Measurements from ENCODE around the gene RNF43. TPM values are rescaled to one million over a fixed set of nuclear protein-coding genes. Genes with fewer than 3 reads are reported as not detected.

RNF43 gene
- total RNA-seq = 1 to 10 TPM; 2.1 to 5.2 (median 4.3) TPM

DNA sequence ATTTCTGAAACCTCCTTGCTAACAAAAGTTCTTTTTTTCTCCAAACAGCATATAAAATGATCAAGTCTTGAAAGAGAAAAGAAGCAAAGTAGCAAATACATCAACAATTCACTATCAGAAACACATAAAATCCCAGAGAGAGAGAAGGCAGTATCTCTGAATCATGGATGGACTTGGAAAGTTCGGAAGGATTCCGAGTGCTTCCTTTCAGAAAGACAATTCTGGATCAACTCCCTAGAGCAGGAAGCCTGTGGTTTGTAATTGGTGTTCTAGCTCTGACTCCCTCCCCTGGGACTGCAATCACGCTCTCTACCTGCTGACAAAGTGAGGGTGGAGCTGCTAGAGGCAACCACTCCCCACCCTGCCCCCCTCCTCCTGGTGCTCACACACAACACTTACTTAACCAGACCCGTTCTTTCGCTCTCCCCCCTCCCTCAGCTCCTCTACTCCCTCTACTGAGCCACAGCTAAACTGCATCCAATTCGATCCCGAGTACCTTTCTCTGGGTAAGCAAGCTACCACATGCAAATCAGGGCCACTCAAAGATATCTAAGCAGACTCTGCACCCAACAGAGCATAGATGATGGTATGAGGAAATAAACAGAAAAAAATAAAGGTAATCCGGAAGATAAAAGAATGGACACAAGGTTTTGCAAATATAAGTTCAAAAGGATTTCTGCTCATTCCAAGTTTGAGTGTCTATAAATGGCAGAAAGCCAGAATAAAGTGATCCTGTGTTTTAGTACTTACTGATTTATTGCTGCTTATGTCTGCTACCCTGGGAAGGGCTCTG is at the start of gene RNF43:
Gene RNF43 (minus strand): TSS at position 235 of the 793 bp plus-strand sequence. CDS start 1,957 bp downstream, outside the sequence.
- H3K36me3 ChIP-seq = no peaks in the 10 kb centered on the region
- 2% methylated on average over 8 of the region's 8 CpGs for WGBS, 2 donors
- peak within 1 kb of the TSS in 2 of 3 donors; percentile 30 to 37 for H3K4me3 ChIP-seq (replicated peaks in 1 of 3)
- peak; percentile 99 for DNase-seq
- H3K9me3 ChIP-seq = no peaks in the 10 kb centered on the region
- intact Hi-C loops (cut with DNase I) = loop anchor here (10.0 kb wide), 1 partner anchor 63 kb away; the partner anchor contains the start of gene SUPT4H1
- H3K4me1 ChIP-seq = peaks cover 3 to 8% of the 10 kb centered on the region in 2 donors
- H3K27me3 ChIP-seq = no peaks in the 10 kb centered on the region
- peak in 1 of 2 donors; percentile 92 for TF ChIP-seq POLR2A (IDR thresholded peaks at IDR 0.05)
- TF ChIP-seq, protein P1, sequence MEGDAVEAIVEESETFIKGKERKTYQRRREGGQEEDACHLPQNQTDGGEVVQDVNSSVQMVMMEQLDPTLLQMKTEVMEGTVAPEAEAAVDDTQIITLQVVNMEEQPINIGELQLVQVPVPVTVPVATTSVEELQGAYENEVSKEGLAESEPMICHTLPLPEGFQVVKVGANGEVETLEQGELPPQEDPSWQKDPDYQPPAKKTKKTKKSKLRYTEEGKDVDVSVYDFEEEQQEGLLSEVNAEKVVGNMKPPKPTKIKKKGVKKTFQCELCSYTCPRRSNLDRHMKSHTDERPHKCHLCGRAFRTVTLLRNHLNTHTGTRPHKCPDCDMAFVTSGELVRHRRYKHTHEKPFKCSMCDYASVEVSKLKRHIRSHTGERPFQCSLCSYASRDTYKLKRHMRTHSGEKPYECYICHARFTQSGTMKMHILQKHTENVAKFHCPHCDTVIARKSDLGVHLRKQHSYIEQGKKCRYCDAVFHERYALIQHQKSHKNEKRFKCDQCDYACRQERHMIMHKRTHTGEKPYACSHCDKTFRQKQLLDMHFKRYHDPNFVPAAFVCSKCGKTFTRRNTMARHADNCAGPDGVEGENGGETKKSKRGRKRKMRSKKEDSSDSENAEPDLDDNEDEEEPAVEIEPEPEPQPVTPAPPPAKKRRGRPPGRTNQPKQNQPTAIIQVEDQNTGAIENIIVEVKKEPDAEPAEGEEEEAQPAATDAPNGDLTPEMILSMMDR (IDR thresholded peaks at IDR 0.05) = peak; percentile 38 to 97 (median 87)
- peak within 1 kb of the TSS; percentile 55 to 73 (median 66) for H3K27ac ChIP-seq

DNA sequence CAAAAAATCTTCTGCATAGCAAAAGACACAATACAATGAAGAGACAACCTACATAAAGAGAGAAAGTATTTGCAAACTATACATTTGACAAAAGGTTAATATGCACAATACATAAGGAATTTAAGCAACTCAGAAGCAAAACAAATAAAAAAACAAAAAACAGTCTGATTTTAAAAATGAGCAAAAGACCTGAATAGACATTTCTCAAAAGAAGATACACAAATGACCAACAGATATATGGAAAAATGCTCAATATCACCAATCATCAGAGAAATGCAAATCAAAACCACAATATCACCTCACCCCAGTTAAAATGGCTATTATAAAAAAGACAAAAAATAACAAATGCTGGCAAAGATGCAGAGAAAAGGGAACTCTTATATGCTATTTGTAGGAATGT is 38.2 kb upstream of the RNF43 start:
- TF ChIP-seq, protein P1 (IDR thresholded peaks at IDR 0.05) = no peak
- TF ChIP-seq POLR2A (IDR thresholded peaks at IDR 0.05) = no peak

DNA sequence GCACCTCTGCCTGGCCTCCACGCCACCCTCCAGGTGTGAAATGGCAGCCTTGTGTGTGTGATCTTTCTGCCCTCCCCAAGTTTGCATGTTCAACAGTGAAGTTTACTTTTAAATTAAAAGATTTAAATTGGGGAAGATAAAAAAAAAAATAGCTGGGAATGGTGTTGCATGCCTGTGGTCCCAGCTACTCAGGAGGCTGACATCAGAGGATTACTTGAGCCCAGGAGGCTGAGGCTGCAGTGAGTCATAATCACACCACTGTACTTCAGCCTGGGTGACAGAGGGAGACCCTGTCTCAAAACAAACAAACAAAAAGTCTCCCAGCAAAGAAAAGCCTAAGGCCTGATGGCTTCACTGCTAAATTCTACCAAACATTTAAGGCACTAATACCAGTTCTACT is 35.4 kb upstream of the RNF43 start:
- intact Hi-C loops (cut with DNase I) = no loop called here
- no peaks in the 10 kb centered on the region for H3K36me3 ChIP-seq
- DNase-seq = no peak
- TF ChIP-seq POLR2A (IDR thresholded peaks at IDR 0.05) = no peak
- TF ChIP-seq, protein P1 (IDR thresholded peaks at IDR 0.05) = no peak
- no peaks in the 10 kb centered on the region for H3K4me1 ChIP-seq
- no peak overlapping the region for H3K27ac ChIP-seq
- H3K4me3 ChIP-seq (replicated peaks in 1 of 3) = no peak overlapping the region
- WGBS, 2 donors = 95 to 100% methylated on average over 1 of the region's 1 CpG
- H3K27me3 ChIP-seq = no peaks in the 10 kb centered on the region
- H3K9me3 ChIP-seq = no peaks in the 10 kb centered on the region

More for the DNA sequence above, 38.2 kb upstream of the RNF43 start:
- DNase-seq = no peak
- no peak overlapping the region for H3K27ac ChIP-seq
- intact Hi-C loops (cut with DNase I) = no loop called here
- no peak overlapping the region for H3K4me3 ChIP-seq (replicated peaks in 1 of 3)
- H3K4me1 ChIP-seq = no peaks in the 10 kb centered on the region
- no peaks in the 10 kb centered on the region for H3K9me3 ChIP-seq
- no peaks in the 10 kb centered on the region for H3K27me3 ChIP-seq
- H3K36me3 ChIP-seq = no peaks in the 10 kb centered on the region

DNA sequence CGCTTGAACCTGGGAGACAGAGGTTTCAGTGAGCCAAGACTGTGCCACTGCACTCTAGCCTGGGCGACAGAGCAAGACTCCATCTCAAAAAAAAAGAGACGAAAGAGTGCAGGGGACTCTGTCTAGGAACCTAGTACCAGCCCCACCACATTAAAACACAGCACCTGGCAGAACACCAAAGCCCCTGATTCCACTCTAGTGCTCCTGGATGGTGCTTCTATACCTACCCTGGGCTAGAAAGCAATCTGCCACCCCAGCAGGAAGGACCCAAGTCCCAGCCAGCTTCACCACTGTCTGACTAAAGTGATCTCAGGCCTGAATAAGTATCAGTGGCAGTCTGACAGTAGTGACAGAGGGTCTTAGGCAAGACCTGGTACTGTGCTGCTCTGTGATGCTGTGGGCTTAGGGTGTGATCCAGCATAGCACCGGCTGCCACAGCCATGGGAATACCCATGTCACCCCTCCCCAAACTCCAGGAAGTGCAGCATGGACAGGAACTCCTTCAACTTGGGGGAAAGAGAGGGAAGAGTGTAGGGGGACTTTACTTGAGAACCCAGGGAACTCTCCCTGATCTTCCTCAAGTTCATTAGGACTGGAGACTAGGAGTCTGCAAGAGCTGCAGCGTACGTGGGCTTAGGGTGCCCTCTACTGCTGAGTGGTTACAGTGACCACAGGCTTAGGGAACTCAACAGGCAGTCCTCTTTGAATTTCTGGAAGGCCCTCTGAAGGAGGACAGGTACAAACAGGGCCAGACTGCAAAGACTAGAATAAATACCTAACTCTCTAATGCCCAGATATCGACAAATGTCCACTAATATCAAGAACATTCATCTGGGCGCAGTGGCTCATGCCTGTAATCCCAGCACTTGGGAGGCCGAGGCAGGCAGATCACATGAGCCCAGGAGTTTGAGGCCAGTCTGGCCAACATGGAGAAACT is 30.0 kb upstream of the RNF43 start:
- intact Hi-C loops (cut with DNase I) = loop anchor here (5.0 kb wide), 1 partner anchor 140 kb away; no protein-coding TSS in a partner anchor
- TF ChIP-seq, protein P1 (IDR thresholded peaks at IDR 0.05) = peak in 4 of 6 experiments; percentile 49 to 70 (median 61)
- no peak for TF ChIP-seq POLR2A (IDR thresholded peaks at IDR 0.05)
- peak; percentile 63 to 73 for DNase-seq
- Histone ChIP-seq H3K4me1 (no peaks in the 10 kb centered on the region), H3K9me3 (no peaks in the 10 kb centered on the region), H3K4me3 (replicated peaks in 1 of 3) (no peak overlapping the region), H3K36me3 (no peaks in the 10 kb centered on the region), H3K27me3 (no peaks in the 10 kb centered on the region), H3K27ac (no peak overlapping the region)
- WGBS, 2 donors = 68 to 79% methylated on average over 9 of the region's 9 CpGs
